OCI-LY1 (cell line): ENCODE data around the gene ZNF212.
"Not testable (repeated sequence)": the region's sequence is repeated elsewhere in the genome, so short reads cannot be mapped to it uniquely, and the experiment has no call there.

Experiments
- EZH2 ChIP-seq: fragments of 200-600 bp; sonication (generic), shearing (Covaris generic); IDR thresholded peaks from 2 replicates; pipeline ENCODE4 v1.8.0; 2017; ENCODE audit warnings: borderline replicate concordance, mixed run types, mild to moderate bottlenecking, antibody characterized with exemption, low read length, moderate library complexity, mixed read lengths
- TF ChIP-seq, protein P1 (sequence below): fragments of 200-600 bp; sonication (generic), shearing (Covaris generic); IDR thresholded peaks from 2 replicates; pipeline ENCODE4 v1.5.1; 2017; ENCODE audit warnings: mild to moderate bottlenecking, antibody characterized with exemption, low read length, moderate library complexity, mixed read lengths

DNA sequence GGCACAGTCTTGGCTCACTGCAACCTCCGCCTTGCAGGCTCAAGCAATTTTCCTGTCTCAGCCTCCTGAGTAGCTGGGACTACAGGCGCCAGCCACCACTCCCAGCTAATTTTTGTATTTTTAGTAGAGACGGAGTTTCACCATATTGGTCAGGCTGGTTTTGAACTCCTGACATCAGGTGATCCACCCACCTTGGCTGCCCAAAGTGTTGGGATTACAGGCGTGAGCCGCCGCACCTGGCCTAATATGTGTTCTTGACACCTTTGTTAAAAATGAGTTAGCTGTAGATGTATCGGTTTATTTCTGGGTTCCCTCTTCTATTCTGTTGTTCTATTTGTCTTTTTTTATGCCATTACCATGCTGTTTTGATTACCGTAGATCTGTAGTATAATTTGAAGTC is 35.0 kb downstream of the ZNF212 start:
- TF ChIP-seq, protein P1, sequence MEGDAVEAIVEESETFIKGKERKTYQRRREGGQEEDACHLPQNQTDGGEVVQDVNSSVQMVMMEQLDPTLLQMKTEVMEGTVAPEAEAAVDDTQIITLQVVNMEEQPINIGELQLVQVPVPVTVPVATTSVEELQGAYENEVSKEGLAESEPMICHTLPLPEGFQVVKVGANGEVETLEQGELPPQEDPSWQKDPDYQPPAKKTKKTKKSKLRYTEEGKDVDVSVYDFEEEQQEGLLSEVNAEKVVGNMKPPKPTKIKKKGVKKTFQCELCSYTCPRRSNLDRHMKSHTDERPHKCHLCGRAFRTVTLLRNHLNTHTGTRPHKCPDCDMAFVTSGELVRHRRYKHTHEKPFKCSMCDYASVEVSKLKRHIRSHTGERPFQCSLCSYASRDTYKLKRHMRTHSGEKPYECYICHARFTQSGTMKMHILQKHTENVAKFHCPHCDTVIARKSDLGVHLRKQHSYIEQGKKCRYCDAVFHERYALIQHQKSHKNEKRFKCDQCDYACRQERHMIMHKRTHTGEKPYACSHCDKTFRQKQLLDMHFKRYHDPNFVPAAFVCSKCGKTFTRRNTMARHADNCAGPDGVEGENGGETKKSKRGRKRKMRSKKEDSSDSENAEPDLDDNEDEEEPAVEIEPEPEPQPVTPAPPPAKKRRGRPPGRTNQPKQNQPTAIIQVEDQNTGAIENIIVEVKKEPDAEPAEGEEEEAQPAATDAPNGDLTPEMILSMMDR: not testable (repeated sequence)
- not testable (repeated sequence) for TF ChIP-seq EZH2
